Motor neuron (in vitro differentiated cells): ENCODE data around the gene AMBRA1. TPM values are rescaled to one million over a fixed set of nuclear protein-coding genes. Genes with fewer than 3 reads are reported as not detected.

Source experiments
- ATAC-seq, 8 experiments: fragments of 200-7000 bp; cut with Tn5 transposase; replicated peaks in 6 of 8; 2 replicates each; pipeline ENCODE4 v1.8.0; 2021; ENCODE audit warnings: mild to moderate bottlenecking in 8 of 8, moderate library complexity in 8 of 8
- H3K27ac ChIP-seq, 2 donors: fragments of 250-450 bp; sonication (Bioruptor Pico); 2 replicates each; pipeline ENCODE4 v1.9.0; 2021; ENCODE audit warnings: antibody characterized with exemption in 2 of 2, mild to moderate bottlenecking in 2 of 2, moderate library complexity in 1 of 2
- H3K4me1 ChIP-seq, 2 donors: fragments of 250-450 bp; sonication (Bioruptor Pico); replicated peaks in 1 of 2; 2 replicates each; pipeline ENCODE4 v1.6.1; 2021; ENCODE audit warnings: antibody characterized with exemption in 2 of 2, mild to moderate bottlenecking in 2 of 2, moderate library complexity in 1 of 2
- H3K4me3 ChIP-seq, 5 donors: fragments of 250-450 bp; sonication (Bioruptor Pico); 2 replicates each; pipeline ENCODE4 v1.9.0; 2021; ENCODE audit warnings: antibody characterized with exemption in 5 of 5, mild to moderate bottlenecking in 5 of 5, moderate library complexity in 4 of 5
- WGBS, 10 experiments: fragments of 450-650 bp; shearing (Covaris generic); methylation state at CpG; one replicate each; pipeline ENCODE4 v1.0.0; 2022; 5-methylcytosine and 5-hydroxymethylcytosine counted together
- in situ Hi-C, 9 experiments: fragments of 400-800 bp; cut with MboI; loops; one replicate each; pipeline ENCODE4 v1.15.0; 2021; ENCODE audit warnings: low sequenced_read_pairs in 9 of 9, low pct_unique_long_range_greater_than_20kb in 2 of 9; ENCODE audit not compliant: unreplicated experiment in 9 of 9
- total RNA-seq, 8 experiments: library from RNA; unstranded; fragments of 300-600 nt; gene quantifications; 2 replicates each; pipeline versions ENCODE4 v1.2.3 to v1.2.4, GENCODE V29; 2022

The AMBRA1 gene
- total RNA-seq, 8 experiments from 2014 or later = 20.2 to 44.3 (median 24.9) TPM

GRCh38 chr11:46631676-46632075 is 37.9 kb upstream of the AMBRA1 start:
- H3K4me3 ChIP-seq = no peak overlapping the region
- 80 to 100% (median 100%) methylated on average over 1 to 2 of the region's 2 CpGs; no CpG with 5 or more reads in 4 of the 10 experiments for WGBS, 10 experiments
- in situ Hi-C loops = no loop called here
- H3K4me1 ChIP-seq = no peaks in the 10 kb centered on the region
- H3K27ac ChIP-seq = no peak overlapping the region
- no peak for ATAC-seq

GRCh38 chr11:46630237-46630636 is 36.4 kb upstream of the AMBRA1 start:
- Histone ChIP-seq H3K27ac (no peak overlapping the region), H3K4me1 (no peaks in the 10 kb centered on the region), H3K4me3 (no peak overlapping the region)
- in situ Hi-C loops = no loop called here
- ATAC-seq = no peak
- WGBS, 10 experiments = 60 to 100% (median 100%) methylated on average over 1 of the region's 1 CpG; no CpG with 5 or more reads in 4 of the 10 experiments

GRCh38 chr11:46628961-46629360 is 35.1 kb upstream of the AMBRA1 start:
- ATAC-seq = peak in 1 of 8 experiments; percentile 21
- no peaks in the 10 kb centered on the region for H3K4me1 ChIP-seq
- WGBS, 10 experiments = 97 to 100% (median 100%) methylated on average over 1 to 6 of the region's 6 CpGs; no CpG with 5 or more reads in 1 of the 10 experiments
- no peak overlapping the region for H3K27ac ChIP-seq
- no peak overlapping the region for H3K4me3 ChIP-seq
- in situ Hi-C loops = no loop called here

- Histone ChIP-seq H3K4me3 (no peak overlapping the region), H3K27ac (no peak overlapping the region), H3K4me1 (no peaks in the 10 kb centered on the region)
- 82 to 100% (median 100%) methylated on average over 1 to 3 of the region's 3 CpGs; no CpG with 5 or more reads in 5 of the 10 experiments for WGBS, 10 experiments
- in situ Hi-C loops = no loop called here
- ATAC-seq = no peak
Measured at GRCh38 chr11:46625406-46625805, 31.6 kb upstream of the AMBRA1 start.

- 3 to 100% (median 64%) methylated on average over 2 to 6 of the region's 6 CpGs; no CpG with 5 or more reads in 1 of the 10 experiments for WGBS, 10 experiments
- Histone ChIP-seq H3K4me1 (peaks cover 19 to 30% of the 10 kb centered on the region in 2 donors), H3K27ac (no peak overlapping the region), H3K4me3 (peak overlapping the region in 2 of 5 donors; percentile 89 to 98)
- in situ Hi-C loops = no loop called here
- ATAC-seq = peak in 3 of 8 experiments; percentile 60 to 63 (median 63)
Measured at GRCh38 chr11:46618837-46619236, 25.0 kb upstream of the AMBRA1 start.

- 0 to 16% (median 0%) methylated on average over 1 to 7 of the region's 9 CpGs; no CpG with 5 or more reads in 5 of the 10 experiments for WGBS, 10 experiments
- ATAC-seq = no peak
- peak overlapping the region; percentile 83 to 98 (median 93) for H3K4me3 ChIP-seq
- peaks cover 19 to 34% of the 10 kb centered on the region in 2 donors for H3K4me1 ChIP-seq
- peak overlapping the region; percentile 99 for H3K27ac ChIP-seq
- in situ Hi-C loops = no loop called here
Measured at GRCh38 chr11:46617972-46618314, 24.1 kb upstream of the AMBRA1 start.

GRCh38 chr11:46617134-46617971 is 23.5 kb upstream of the AMBRA1 start, which contains the start of the genes ATG13 and HARBI1:
Gene ATG13 (plus strand): TSS chr11:46617553. CDS start chr11:46644292, 26,739 bp downstream.
Gene HARBI1 (minus strand): TSS chr11:46617227. CDS start chr11:46616237, 990 bp downstream.
- 0 to 1% (median 0%) methylated on average over 3 to 30 of the region's 72 CpGs; no CpG with 5 or more reads in 5 of the 10 experiments for WGBS, 10 experiments

GRCh38 chr11:46616551-46617133 is 22.8 kb upstream of the AMBRA1 start:
- WGBS, 10 experiments = 0 to 39% (median 1%) methylated on average over 1 to 11 of the region's 15 CpGs
- Histone ChIP-seq H3K4me1 (peaks cover 27 to 45% of the 10 kb centered on the region in 2 donors), H3K27ac (peak overlapping the region; percentile 99), H3K4me3 (peak overlapping the region; percentile 83 to 98 (median 93))
- peak in 7 of 8 experiments; percentile 6 to 57 (median 44) for ATAC-seq
- in situ Hi-C loops = no loop called here

More at GRCh38 chr11:46617134-46617971, 23.5 kb upstream of the AMBRA1 start, which contains the start of the genes ATG13 and HARBI1:
- peak; percentile 84 to 97 (median 95) for ATAC-seq
- Histone ChIP-seq H3K4me3 (peak within 1 kb of the TSS; percentile 83 to 98 (median 93)), H3K27ac (peak within 1 kb of the TSS; percentile 99), H3K4me1 (peaks cover 20 to 38% of the 10 kb centered on the region in 2 donors)
- in situ Hi-C loops = no loop called here

GRCh38 chr11:46615756-46616155 is 21.9 kb upstream of the AMBRA1 start:
- Histone ChIP-seq H3K4me3 (peak overlapping the region in 2 of 5 donors; percentile 89 to 98), H3K4me1 (peaks cover 30 to 50% of the 10 kb centered on the region in 2 donors), H3K27ac (peak overlapping the region in 1 of 2 donors; percentile 99)
- in situ Hi-C loops = no loop called here
- 77 to 96% (median 91%) methylated on average over 2 to 6 of the region's 7 CpGs; no CpG with 5 or more reads in 6 of the 10 experiments for WGBS, 10 experiments
- ATAC-seq = no peak

- ATAC-seq = no peak
- Histone ChIP-seq H3K4me3 (no peak overlapping the region), H3K27ac (no peak overlapping the region), H3K4me1 (peaks cover 23 to 41% of the 10 kb centered on the region in 2 donors)
- in situ Hi-C loops = no loop called here
- WGBS, 10 experiments = 43 to 100% (median 83%) methylated on average over 1 to 2 of the region's 2 CpGs; no CpG with 5 or more reads in 3 of the 10 experiments
Measured at GRCh38 chr11:46612326-46612725, 18.5 kb upstream of the AMBRA1 start.

- H3K4me1 ChIP-seq = peaks cover 23 to 41% of the 10 kb centered on the region in 2 donors
- peak in 7 of 8 experiments; percentile 21 to 66 (median 53) for ATAC-seq
- H3K27ac ChIP-seq = no peak overlapping the region
- H3K4me3 ChIP-seq = no peak overlapping the region
- WGBS, 10 experiments = 13 to 100% (median 64%) methylated on average over 1 to 4 of the region's 5 CpGs; no CpG with 5 or more reads in 1 of the 10 experiments
- in situ Hi-C loops = no loop called here
Measured at GRCh38 chr11:46611526-46612304, 17.9 kb upstream of the AMBRA1 start.

GRCh38 chr11:46609386-46609785 is 15.6 kb upstream of the AMBRA1 start:
- H3K27ac ChIP-seq = no peak overlapping the region
- WGBS, 10 experiments = 67 to 100% (median 100%) methylated on average over 1 to 3 of the region's 6 CpGs; no CpG with 5 or more reads in 6 of the 10 experiments
- peaks cover 11 to 22% of the 10 kb centered on the region in 2 donors for H3K4me1 ChIP-seq
- H3K4me3 ChIP-seq = no peak overlapping the region
- in situ Hi-C loops = no loop called here
- ATAC-seq = no peak
